Spinal cord (tissue), 10 donors: ENCODE data around the gene SGPL1. TPM values are rescaled to one million over a fixed set of nuclear protein-coding genes. Genes with fewer than 3 reads are reported as not detected.

Experiments used
- DNase-seq, 6 donors: peaks; one replicate each; pipeline versions ENCODE4 v3.0.0 to v3.0.0-alpha.2; 2013 to 2015; ENCODE audit warnings: low spot score in 6 of 6, low read depth in 4 of 6
- H3K27ac ChIP-seq: one replicate; pipeline ENCODE4 v1.5.1; 2013; ENCODE audit warnings: low read depth, low read length, control low read depth
- H3K27me3 ChIP-seq: one replicate; pipeline ENCODE4 v1.6.1; 2013; ENCODE audit warnings: low read length; ENCODE audit not compliant: control insufficient read depth, insufficient read depth
- H3K36me3 ChIP-seq: one replicate; pipeline ENCODE4 v1.6.1; 2013; ENCODE audit warnings: low read length; ENCODE audit not compliant: control insufficient read depth, insufficient read depth
- H3K4me1 ChIP-seq: one replicate; pipeline ENCODE4 v1.6.1; 2013; ENCODE audit warnings: low read length; ENCODE audit not compliant: control insufficient read depth, insufficient read depth
- H3K4me3 ChIP-seq: one replicate; pipeline ENCODE4 v1.5.1; 2013; ENCODE audit warnings: low read depth, low read length, control low read depth
- H3K9me3 ChIP-seq: one replicate; pipeline ENCODE4 v1.6.1; 2013; ENCODE audit warnings: low read length; ENCODE audit not compliant: control insufficient read depth, insufficient read depth
- WGBS: methylation state at CpG from one replicate; pipeline ENCODE4 v1.1.5; 2013; ENCODE audit warnings: missing lambda C conversion rate; ENCODE audit not compliant: insufficient coverage; 5-methylcytosine and 5-hydroxymethylcytosine counted together
- polyA plus RNA-seq, 2 donors: library from polyadenylated mRNA; unstranded; fragments of 120-200 nt; gene quantifications; one replicate each; pipeline ENCODE4 v1.2.1, GENCODE V29; 2013; ENCODE audit not compliant: insufficient read length in 2 of 2
- total RNA-seq, 2 donors: library from RNA; depleted of rRNA in 1 of 2; stranded (reverse); fragments of 120-200 nt in 1 of 2; fragments of >200 nt in 1 of 2; gene quantifications; one replicate each; pipeline versions ENCODE4 v1.2.3 to v1.2.4, GENCODE V29; 2013 to 2014
- donor health status: healthy.

SGPL1 gene
- total and polyA plus RNA-seq, 4 donors, result 40.8 to 53.1 (median 49.2) TPM

DNA sequence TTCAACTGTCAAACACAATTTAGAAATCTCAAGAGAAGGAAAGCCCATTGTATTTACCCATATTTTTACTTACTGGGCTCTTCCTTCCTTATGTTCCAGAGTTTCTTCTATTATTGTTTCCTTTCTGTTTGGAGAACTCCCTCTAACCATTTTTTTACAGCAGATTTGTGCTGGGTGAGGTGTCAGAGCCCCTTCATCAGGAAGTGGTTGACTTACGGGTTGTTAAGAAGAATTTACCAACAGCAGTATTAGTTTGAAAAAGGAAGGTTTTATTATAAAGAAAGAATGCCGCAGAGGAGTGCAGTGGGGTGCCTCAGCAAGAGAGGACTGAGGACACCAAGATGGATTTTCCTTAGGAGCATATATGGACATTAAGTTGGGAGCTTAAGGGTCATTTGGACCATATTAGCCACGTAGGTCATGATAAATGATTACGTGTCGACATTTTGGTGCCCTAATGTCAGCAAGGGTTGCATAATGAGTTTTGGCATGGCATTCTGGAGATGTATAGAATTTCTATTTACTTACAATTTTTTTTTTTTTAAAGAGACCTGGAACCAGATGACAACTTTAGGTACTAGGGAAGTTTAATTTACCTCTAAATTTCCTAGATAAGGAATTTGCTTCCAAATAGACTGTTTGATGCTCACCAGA is 24.2 kb upstream of the SGPL1 start:
- DNase-seq, result no peak
- H3K4me1 ChIP-seq, result no peaks in the 10 kb centered on the region
- H3K4me3 ChIP-seq, result no peak overlapping the region
- no peak overlapping the region for H3K27ac ChIP-seq
- H3K9me3 ChIP-seq, result peaks cover under 1% of the 10 kb centered on the region
- H3K36me3 ChIP-seq, result no peaks in the 10 kb centered on the region
- WGBS, result 87% methylated on average over 2 of the region's 5 CpGs
- H3K27me3 ChIP-seq, result no peaks in the 10 kb centered on the region

DNA sequence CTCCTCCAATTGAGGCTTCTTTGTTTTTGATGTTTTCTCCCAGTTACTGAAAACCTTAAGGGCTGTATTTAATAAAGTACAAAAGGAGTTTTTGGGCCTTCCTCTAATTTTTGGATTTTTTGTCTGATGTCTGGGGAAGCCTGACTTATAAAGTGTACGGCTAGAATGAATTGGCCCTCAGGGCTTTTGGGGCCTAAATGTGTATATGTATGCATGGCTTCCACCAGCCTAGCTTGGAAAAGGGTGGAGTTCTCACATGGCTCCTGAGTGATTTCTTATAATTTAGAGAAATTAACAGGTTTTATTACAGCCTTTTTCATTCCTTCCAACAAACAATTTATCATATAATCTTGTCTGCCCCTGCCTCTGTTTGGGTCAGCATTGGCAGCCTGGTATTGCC is 20.1 kb upstream of the SGPL1 start:
- Histone ChIP-seq H3K27ac (no peak overlapping the region), H3K4me1 (no peaks in the 10 kb centered on the region), H3K4me3 (no peak overlapping the region), H3K36me3 (no peaks in the 10 kb centered on the region), H3K9me3 (peaks cover 2% of the 10 kb centered on the region), H3K27me3 (no peaks in the 10 kb centered on the region)
- WGBS, result 88% methylated on average over 1 of the region's 1 CpG
- no peak for DNase-seq

GRCh38 chr10:70797840-70798239 is 17.9 kb upstream of the SGPL1 start:
- Histone ChIP-seq H3K27me3 (no peaks in the 10 kb centered on the region), H3K4me3 (no peak overlapping the region), H3K27ac (no peak overlapping the region), H3K4me1 (no peaks in the 10 kb centered on the region), H3K36me3 (no peaks in the 10 kb centered on the region), H3K9me3 (peaks cover 2% of the 10 kb centered on the region)
- DNase-seq, result no peak
- WGBS, result 88% methylated on average over 6 of the region's 7 CpGs

DNA sequence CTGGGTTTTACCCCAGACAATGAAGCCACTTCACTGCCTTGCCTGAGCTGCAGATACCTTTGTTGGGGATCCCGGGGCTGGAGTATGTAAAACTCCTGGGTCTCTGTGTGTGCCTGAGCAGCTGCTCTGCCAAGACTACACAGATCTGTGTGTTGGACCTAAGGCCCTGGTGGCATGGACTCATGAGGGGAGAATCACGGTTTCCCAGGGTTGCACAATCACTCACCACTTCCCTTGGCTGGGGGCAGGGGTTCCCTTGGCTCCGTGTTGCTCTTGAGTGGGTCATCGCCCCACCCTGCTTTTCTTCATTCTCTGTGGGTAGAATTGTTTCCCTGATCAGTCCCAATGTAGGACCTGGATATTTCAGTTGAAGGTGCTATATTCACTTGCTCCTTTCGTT is 16.6 kb upstream of the SGPL1 start:
- no peak overlapping the region for H3K27ac ChIP-seq
- no peaks in the 10 kb centered on the region for H3K4me1 ChIP-seq
- 84% methylated on average over 3 of the region's 5 CpGs for WGBS
- no peak overlapping the region for H3K4me3 ChIP-seq
- H3K36me3 ChIP-seq, result no peaks in the 10 kb centered on the region
- H3K27me3 ChIP-seq, result no peaks in the 10 kb centered on the region
- peaks cover 2% of the 10 kb centered on the region for H3K9me3 ChIP-seq
- DNase-seq, result no peak

DNA sequence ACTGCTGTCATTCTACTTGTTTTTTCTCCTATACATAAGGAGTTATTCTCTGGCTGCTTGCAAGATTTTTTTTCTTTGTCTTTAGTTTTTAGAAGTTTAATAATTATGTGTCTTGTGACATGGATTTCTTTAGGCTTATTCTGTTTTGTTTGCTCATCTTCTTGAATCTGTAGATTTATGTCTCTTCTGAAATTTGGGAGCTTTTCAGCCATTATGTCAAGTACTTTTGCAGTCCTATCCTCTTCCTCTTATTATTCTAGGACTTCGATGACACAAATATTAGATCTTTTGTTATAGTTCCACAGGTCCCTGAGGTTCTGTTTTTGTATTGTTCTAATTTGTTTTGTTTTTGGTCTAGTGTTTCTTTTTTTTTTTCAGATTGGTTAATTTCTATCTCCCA is 13.9 kb upstream of the SGPL1 start:
- no peaks in the 10 kb centered on the region for H3K27me3 ChIP-seq
- H3K9me3 ChIP-seq, result no peaks in the 10 kb centered on the region
- WGBS, result no CpG with 5 or more reads among the region's 1 CpG
- no peaks in the 10 kb centered on the region for H3K4me1 ChIP-seq
- H3K27ac ChIP-seq, result no peak overlapping the region
- no peak for DNase-seq
- H3K36me3 ChIP-seq, result no peaks in the 10 kb centered on the region
- H3K4me3 ChIP-seq, result no peak overlapping the region

DNA sequence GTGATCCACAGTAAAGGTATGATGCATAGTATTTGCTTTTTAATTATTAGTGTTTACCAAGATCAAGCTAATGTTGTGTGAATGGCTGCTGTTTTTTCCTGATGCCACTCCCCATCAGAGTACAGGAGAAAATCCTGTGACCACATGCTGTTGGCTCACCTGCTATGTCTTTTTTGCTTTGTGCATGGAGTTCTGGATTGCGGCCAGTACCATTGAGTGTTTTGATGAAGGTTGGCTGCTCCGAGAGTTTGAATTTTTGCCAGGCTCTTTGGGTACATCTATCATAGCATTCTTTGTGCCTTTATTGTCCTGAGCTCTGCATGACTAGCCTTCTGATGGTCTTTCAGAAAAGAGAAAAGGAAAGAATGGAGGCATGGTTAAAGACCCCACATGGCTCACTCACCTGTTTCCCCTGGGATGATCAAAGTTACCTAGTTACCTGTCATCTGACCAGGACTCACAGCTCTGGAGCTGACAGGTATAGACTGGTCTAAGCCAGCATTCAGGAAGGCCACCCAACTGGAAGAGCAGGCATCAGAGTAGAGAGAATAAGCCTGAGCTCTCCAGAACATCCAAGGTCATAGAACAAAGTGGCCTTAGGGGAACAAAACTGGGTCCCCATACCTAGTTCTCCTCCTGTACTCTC is 11.8 kb upstream of the SGPL1 start:
- Histone ChIP-seq H3K27me3 (no peaks in the 10 kb centered on the region), H3K9me3 (no peaks in the 10 kb centered on the region), H3K36me3 (no peaks in the 10 kb centered on the region), H3K27ac (no peak overlapping the region), H3K4me1 (no peaks in the 10 kb centered on the region), H3K4me3 (no peak overlapping the region)
- peak in 2 of 6 donors; percentile 36 to 59 for DNase-seq
- WGBS, result 49% methylated on average over 2 of the region's 2 CpGs

- Histone ChIP-seq H3K9me3 (no peaks in the 10 kb centered on the region), H3K36me3 (no peaks in the 10 kb centered on the region), H3K4me1 (peaks cover 4% of the 10 kb centered on the region), H3K27me3 (no peaks in the 10 kb centered on the region), H3K27ac (no peak overlapping the region), H3K4me3 (no peak overlapping the region)
- DNase-seq, result no peak
- no CpG with 5 or more reads among the region's 2 CpGs for WGBS
These were observed 11.3 kb upstream of the SGPL1 start for GRCh38 chr10:70804421-70804808.

DNA sequence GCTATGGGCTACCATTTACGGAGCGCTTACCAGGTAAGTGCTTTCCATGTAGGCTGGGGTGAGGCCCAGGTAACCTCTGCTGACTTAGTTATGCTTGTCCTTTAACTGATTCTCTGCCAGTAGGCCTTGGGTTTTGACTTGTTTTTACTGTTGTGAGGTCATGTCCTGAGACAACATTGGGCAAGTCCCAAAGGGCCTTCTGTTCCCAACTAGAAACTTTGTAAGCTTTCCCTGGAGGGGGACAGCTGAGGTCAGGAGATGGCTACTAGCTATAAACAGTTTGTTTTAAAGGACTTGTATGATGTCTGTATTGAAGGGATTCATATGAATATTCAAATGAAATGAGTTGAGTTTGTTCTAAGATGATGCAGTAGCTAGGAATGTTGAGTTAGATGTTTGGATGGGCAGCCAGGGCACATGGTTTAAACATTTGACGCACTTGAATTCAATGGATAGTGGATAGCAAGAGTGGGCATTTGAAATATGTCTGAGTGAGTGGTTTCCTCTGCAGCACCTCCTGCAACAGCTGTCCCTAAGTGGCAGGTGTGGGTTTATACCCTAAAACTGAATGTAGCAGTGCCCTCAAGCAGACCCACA is 10.0 kb upstream of the SGPL1 start:
- 100% methylated on average over 2 of the region's 3 CpGs for WGBS
- no peak for DNase-seq
- H3K36me3 ChIP-seq, result no peaks in the 10 kb centered on the region
- no peaks in the 10 kb centered on the region for H3K9me3 ChIP-seq
- no peak overlapping the region for H3K4me3 ChIP-seq
- no peak overlapping the region for H3K27ac ChIP-seq
- no peaks in the 10 kb centered on the region for H3K27me3 ChIP-seq
- peaks cover 4% of the 10 kb centered on the region for H3K4me1 ChIP-seq

GRCh38 chr10:70806841-70807240 is 8.9 kb upstream of the SGPL1 start:
- H3K4me3 ChIP-seq, result no peak overlapping the region
- WGBS, result no CpG with 5 or more reads among the region's 1 CpG
- H3K9me3 ChIP-seq, result no peaks in the 10 kb centered on the region
- no peak for DNase-seq
- no peaks in the 10 kb centered on the region for H3K27me3 ChIP-seq
- H3K27ac ChIP-seq, result no peak overlapping the region
- H3K36me3 ChIP-seq, result no peaks in the 10 kb centered on the region
- H3K4me1 ChIP-seq, result peaks cover 4% of the 10 kb centered on the region

GRCh38 chr10:70807556-70807955 is 8.2 kb upstream of the SGPL1 start:
- Histone ChIP-seq H3K4me1 (peaks cover 4% of the 10 kb centered on the region), H3K27ac (no peak overlapping the region), H3K4me3 (no peak overlapping the region), H3K27me3 (no peaks in the 10 kb centered on the region), H3K36me3 (no peaks in the 10 kb centered on the region), H3K9me3 (no peaks in the 10 kb centered on the region)
- 60% methylated on average over 1 of the region's 3 CpGs for WGBS
- DNase-seq, result no peak
